HG02973 (cell line): ENCODE measurements around the gene OSBPL2.

Source experiments
- ATAC-seq: cut with Tn5 transposase; IDR thresholded peaks from one replicate; pipeline ENCODE4 v1.9.1; 2021; ENCODE audit warnings: moderate library complexity; ENCODE audit not compliant: unreplicated experiment

Gene OSBPL2

DNA sequence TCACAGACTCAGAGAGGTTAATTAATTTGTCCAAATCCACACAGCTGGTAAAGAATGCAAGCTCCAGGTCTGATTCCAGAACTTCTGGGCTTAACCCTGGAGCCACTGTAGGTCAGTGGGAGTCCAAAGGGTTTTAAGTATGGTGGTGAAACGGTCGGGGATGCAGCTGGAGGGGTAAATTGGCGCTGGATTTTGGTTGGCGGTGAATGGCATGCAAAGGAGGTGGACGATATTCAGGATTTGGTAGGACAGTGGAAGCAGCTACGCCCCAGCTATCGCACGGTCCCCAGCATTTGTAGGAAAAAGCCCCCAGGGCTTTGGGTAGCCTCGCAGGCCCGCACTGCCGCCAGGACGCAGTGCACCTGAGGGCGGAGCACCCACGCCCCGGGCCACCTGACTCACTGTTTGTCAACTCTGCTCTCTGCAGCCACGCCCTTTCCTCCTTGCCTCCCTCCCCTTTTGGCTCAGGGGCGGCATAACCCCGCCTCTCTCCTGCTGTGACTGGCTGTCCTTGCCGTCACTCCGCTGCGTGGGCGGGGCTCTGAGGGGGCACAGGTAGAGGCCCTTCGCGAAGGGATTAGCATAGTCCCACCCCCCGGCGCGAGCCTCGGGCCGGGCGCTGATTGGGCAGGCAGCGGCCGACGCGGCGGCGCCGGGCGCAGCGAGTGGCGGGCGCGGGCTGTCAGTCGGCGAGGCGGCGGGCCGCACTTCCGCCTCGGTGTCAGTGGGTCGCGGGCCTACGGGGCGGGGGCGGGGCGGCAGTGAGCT lies at the start of gene OSBPL2:
OSBPL2 (plus strand) TSS at position 721 of the 768 bp plus-strand sequence. CDS start 17,664 bp downstream, outside the sequence.
- peak; percentile 91 for ATAC-seq

DNA sequence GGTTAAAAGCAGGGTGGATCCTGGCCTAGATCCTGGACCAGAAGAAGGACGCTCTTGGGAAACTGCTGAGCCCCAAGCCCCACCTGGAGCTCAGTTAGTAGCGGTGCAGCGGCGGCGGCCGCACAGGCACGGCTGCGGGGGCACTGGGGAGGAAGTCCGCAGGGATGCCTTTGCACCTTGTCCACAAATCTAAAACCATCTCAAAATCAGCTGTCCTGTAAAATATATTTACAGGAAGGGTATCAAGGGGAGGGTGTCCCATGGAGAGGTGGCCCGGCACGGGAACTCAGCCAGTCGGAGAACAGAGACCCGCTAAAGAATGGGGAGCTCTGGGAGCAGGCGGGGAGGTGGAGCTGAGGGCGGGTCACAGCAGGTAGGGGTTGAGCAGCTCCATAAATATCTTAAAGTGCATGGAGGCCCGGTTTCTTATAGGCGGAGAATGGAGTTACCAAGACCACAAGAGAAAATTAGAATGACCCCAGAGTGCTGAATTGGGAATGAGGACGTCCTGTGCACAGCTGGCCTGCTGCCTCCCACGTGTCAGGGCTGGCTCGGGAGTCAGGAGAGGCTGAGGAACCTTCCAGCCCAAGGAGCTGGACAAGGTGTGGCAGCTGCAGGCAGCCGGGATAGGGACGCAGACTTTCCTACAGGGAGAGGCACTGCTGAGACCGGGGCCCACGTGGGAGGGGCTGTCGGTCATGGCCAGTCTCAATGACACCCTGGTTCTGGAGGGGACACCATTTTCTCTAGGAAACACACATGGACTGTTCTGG lies 47.5 kb upstream of the OSBPL2 start:
- ATAC-seq = no peak

DNA sequence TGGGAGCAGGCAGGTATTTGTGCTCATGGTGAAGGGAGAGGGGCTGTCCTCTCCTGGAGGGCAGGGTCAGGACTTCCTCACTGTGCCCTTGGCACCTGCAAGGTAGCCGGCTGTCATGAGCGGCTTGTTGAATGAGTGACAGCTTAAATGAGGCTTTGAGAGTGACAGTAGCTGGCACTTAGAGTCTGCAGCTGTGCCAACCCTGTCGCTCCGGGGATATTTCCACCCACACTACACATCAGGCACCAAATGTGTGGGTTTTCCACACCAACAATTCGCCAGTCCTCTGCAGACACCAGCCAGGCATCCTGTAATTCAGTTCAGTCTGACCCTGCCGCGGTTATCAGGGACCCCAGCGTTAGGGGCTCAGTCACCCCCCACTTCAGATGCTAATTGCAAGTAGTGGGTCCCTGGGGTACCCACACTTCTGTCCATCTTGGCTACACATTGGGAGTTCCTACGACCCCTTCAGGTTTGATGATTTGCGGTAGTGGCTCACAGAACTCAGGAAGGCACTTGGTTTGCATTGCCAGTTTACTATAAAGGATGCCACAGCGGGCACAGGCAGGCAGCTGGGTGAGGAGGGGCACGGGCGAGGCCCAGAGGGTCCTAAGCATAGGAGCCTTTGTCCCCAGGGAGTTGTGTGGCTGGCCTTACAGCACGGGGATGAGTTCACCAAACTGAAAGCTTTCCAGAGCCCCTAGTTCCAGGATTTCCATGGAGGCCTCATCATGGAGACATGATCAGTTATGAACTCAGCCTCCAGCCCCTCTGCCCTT lies 46.4 kb upstream of the OSBPL2 start:
- ATAC-seq = no peak

DNA sequence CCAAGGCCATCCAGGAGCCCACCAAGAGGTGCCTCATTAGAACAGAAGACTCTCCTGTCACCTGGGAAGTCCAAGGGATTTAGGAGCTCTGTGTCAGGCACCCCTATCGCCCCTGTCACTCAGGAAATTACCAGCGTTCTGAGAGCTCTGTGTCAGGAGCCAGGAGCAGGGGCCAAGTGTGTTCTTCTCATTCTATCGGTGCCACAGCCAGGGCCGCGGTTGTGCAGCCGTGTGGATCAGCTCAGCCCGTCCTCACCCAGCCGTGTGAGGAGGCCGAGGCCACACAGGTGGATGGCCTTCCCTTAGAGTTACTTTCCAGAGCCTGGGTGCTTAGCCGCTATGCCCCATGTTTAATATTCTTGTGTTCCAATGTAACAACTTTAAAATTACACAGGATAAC lies 45.7 kb upstream of the OSBPL2 start:
- ATAC-seq = no peak

DNA sequence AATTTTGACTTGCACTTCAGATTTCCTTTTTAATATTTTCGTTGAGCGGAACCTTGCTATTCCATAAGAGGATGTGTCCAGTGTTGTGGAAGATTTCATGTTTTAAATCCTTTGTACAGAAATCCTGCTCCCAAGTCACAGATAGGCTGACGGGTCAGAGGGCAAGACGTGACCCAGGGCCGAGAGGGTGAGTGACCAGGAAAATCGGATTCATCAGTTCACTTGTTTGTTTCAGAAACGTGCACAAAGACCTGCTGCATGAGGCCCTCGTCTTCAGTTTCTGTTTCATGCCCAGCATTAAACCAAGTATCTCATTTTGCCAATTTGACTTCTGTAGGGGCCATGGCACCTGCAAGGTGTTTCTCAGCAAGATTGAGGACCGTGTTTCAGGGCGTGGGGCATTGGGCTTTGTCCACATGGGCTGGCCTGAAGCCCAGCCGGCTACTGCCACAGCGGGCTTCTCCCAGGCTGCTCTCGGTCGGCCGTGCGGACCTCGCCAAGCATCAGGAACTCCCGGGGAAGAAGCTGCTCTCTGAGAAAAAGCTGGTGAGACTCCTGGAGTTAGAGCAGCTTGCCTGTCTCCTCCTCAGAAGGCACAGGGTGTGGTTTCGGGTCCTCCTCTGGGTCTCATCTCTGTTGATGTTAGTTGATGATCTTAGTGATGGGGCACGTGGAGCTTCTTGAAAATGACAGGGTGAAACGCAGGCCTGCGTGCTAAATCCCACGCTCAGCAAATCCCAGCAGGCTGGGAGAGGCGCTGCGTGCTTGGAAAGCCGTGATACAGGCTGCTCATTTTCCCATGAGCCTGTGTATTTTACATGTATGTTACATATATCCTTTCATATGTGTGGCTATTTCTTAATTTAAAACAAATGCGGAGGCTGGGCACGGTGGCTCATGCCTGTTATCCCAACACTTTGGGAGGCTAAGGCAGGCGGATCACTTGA lies 45.0 kb upstream of the OSBPL2 start:
- ATAC-seq = no peak

DNA sequence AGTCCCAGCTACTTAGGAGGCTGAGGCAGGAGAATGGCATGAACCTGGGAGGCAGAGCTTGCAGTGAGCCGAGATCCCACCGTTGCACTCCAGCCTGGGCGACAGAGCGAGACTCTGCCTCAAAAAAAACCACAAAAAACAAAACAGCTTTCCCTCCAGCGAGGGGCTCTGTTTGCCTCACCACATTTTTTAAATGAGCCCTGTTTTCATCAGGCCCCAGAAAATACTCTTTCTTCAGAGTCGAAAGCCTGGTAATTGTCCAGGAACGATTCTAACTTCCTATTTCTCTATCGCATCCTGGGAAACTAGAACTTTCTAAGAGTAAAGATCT lies 43.3 kb upstream of the OSBPL2 start:
- no peak for ATAC-seq

DNA sequence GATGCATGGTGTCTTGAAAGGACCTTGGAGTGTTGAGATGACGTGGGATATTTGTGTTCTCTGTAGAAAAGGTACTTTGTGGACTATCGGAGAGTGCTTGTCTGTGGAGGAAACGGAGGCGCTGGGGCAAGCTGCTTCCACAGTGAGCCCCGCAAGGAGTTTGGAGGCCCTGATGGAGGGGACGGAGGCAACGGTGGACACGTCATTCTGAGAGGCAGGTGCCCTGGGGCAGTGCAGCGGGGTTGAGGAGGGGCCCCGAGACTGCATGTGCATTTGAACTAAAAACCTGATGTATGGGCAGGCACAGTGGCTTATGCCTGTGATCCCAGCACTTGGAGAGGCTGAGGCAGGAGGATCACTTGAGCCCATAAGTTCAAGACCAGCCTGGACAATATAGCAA lies 42.6 kb upstream of the OSBPL2 start:
- no peak for ATAC-seq

DNA sequence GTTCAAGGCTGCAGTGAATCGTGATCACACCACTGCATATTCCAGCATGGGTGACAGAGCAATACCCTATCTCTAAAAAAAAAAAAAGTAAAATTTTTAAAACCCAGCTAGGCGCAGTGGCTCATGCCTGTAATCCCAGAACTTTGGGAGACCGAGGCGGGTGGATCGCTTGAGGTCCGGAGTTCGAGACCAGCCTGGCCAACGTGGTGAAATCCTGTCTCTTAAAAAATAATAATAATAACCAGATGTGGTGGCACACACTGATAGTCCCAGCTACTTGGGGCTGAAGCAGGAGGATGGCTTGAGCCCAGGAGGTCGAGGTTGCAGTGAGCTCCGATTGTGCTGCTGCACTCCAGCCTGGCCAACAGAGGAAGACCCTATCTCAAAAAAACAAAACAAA lies 42.0 kb upstream of the OSBPL2 start:
- no peak for ATAC-seq

DNA sequence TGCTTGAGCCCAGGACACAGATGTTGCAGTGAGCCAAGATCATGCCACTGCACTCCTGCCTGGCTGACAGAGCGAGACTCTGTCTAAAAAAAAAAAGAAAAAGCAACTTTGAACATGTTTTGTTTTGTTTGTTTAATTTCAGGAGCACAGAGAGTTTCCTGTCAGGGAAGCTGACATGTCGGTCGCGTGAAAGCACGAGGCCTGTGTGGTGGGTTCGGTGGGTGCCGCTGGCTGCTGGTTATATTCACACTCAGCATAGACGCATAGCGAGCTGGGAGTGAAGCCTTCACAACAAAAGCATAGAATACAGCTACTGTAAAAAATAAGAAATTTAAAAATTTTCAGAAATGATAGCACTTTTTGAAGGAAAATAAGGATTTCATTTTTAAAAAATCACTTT lies 41.0 kb upstream of the OSBPL2 start:
- no peak for ATAC-seq

DNA sequence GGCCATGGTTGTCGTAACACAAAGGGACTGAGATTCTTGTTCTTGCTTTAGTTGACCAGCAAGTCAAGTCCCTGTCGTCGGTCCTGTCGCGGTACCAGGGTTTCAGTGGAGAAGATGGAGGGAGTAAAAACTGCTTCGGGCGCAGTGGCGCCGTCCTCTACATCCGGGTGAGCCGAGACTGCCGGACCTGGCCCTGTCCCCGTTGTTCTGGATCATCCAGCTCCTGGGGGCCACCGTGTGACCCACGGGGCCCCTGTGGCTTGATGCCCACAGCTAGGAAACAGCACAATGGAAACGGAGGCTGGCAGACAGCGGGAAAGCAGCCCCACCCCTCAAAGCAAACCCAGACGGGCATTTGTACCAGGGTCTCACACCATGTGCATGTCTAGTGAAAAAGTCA lies 40.5 kb upstream of the OSBPL2 start:
- no peak for ATAC-seq

DNA sequence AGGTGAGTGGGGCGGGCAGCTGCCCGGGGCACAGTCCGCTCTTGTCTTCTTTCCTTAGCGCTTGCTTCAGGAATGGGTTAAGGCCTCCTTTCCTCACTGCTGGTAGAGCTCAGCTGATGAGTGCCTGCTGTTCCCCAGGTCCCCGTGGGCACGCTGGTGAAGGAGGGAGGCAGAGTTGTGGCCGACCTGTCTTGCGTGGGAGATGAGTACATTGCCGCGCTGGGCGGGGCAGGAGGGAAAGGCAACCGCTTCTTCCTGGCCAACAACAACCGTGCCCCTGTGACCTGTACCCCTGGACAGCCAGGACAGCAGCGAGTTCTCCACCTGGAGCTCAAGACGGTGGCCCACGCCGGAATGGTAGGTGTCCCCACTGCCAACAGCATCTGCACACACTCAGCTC lies 39.8 kb upstream of the OSBPL2 start:
- ATAC-seq = no peak

DNA sequence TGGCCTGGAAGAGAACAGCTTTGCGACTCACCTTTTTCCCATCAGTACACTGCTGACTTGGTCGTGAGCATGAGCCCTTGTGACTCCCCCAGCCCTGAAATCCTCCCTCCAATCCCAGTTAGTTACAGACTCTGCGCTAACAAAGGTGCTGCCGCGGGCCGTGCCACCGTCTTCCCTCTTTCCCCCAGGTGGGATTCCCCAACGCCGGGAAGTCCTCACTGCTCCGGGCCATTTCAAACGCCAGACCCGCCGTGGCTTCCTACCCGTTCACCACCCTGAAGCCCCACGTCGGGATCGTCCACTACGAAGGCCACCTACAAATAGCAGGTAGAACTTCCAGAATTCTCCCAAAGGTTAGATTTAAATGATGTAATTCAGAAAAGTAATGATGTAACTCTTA lies 39.4 kb upstream of the OSBPL2 start:
- no peak for ATAC-seq

DNA sequence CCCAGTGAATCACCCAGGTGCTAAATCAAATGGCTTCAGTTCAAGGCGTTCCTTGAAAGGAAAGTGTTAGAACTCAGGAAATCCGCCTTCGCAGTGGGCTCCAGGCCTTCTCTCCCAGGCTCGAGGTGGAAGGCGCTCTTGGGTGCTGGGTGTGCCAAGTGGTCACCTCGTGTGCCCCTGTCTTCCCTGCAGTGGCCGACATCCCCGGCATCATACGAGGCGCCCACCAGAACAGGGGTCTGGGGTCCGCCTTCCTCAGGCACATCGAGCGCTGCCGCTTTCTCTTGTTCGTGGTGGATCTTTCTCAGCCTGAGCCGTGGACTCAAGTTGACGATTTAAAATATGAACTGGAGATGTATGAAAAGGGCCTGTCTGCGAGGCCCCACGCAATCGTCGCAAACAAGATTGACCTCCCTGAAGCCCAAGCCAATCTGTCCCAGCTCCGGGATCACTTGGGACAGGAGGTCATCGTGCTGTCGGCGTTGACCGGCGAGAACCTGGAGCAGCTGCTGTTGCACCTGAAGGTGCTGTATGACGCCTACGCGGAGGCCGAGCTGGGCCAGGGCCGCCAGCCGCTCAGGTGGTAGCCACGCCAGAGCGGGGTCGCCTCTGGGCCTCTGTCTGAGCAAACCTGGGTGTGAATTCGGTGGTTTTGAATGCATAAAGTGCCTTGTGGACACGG lies 37.7 kb upstream of the OSBPL2 start:
- no peak for ATAC-seq

DNA sequence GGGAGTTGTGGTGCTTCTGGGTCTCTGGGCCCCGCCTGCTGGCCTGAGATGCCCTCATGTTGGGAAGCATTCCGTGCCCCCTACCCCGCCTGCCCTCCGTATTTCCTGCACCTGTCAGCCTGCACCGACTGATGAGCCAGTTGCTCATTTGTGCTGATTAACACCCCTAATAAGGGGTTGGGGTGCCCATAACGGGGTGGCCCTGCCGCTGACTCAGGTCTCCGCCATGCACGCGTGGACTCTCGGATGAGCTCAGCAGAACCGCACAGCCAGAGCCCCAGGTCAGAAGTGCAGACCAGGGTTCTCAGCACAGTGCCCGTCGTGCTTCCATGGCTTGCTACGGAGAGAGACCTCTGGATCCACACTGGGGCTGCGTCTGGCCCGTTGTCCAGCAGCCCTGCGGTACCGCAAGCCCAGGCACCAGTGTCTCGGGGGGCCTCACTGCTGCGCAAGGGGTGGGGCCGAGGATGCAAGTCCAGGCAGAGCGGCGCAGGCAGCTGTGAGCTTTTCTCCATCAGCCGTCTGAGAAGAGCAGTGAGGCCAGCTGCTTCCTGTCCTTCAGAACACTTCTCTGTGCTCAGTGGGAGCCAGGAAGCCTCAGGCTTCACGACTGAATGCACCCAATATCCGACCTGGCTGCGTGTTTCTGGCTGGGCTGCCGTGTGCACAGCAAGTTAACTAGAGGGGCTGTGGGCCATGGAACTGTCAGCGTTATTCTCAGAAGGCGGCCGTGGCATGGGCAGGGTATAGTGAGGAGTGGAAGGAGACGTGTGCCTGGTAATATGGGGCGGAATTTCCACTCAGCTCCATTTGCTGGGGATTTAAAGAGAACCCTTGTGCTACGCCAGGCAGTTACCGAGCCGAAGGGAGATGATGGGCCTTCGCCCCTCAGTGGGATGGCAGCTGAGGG lies 36.9 kb upstream of the OSBPL2 start:
- no peak for ATAC-seq

DNA sequence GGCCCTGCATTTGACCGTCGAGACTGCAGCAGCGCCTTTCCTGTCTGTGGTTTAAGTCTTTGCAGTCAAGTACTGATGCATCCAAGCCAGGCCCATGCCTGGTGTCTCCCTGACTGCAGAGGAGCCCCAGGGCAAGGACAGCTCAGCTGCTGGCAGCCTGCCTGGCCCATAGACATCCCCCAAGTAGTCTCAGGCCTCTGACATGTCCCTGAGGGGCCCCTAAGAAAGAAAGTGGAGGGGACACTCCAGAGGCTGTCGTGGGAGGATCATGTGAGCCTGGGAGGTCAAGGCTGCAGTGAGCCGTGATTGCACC lies 36.3 kb upstream of the OSBPL2 start:
- no peak for ATAC-seq

DNA sequence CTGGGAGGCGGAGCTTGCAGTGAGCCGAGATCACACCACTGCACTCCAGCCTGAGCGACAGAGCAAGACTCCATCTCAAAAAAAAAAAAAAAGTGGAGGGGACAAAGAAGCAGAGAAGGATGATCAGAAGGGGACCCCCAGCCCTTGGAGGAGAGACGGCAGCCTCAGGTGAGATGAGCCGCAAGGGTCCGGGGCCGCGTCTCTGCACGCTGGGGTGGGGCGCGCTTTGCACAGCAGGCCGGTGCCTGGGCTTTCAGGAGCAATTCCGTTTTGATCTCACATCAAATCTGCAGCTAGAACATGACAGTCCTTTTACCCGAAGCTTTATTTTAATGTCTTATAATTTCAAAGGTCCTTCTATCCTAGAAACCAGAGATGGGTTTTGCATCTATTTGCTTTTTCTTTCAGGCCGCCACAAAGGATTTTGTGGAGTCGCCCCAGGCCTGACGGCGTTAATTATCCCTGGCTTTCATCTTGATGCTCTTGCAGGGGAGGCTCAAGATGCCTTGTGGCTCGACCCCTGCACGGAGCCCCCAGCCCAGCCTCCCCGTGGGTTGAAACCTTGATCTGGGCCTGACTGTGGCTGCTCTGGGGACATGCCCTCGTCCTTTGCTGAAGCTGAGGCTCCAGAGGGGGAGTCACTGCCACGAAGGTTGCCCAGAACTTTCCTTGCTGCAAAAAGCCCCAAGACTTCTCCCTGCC lies 35.5 kb upstream of the OSBPL2 start:
- no peak for ATAC-seq

DNA sequence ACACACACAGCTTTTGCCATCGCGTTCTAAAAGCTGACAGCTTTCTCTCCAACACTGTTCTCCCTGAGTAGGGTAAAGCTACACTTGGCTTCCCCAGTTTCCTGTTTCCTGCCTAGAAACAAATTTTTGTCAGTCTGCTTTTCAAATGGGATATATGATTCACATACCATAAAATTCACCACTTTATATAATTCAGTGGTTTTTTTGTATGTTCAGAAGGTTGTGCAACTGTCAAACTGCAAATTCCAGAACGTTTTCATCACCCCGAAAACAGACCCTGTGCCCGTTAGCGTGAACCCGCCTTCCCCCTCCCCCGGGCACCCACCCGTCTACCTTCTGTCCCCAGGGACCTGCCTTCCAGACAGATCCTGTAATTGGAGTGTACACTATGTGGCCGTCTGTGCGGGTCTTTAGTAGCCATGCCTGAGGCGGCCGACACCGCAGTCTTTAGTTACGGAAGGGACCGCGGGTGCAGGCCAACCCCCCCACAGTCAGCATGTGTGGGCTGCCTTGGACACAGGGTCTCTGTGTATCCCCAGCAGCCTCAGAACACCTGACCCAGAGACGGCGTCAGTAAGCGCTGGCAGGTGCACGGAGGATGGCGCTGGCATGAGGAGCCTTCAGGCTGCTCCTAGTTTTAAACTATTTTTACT lies 34.8 kb upstream of the OSBPL2 start:
- no peak for ATAC-seq
